Prostate gland (tissue), 2 donors: Measurements from ENCODE around the gene GGT6. TPM values are rescaled to one million over a fixed set of nuclear protein-coding genes. Genes with fewer than 3 reads are reported as not detected.

Source experiments
- DNase-seq: peaks from one replicate; pipeline ENCODE4 v3.0.0-alpha.2; 2019; ENCODE audit warnings: low spot score
- H3K27ac ChIP-seq, 2 donors: fragments of 200-600 bp; sonication (generic); 2 replicates each; pipeline ENCODE4 v1.5.1; 2017 to 2019
- H3K27me3 ChIP-seq: fragments of 200-600 bp; sonication (generic); replicated peaks from 2 replicates; pipeline ENCODE4 v1.5.1; 2019; ENCODE audit not compliant: insufficient read depth
- H3K36me3 ChIP-seq, 2 donors: fragments of 200-600 bp; sonication (generic); 1 replicate in 1 of 2; 2 replicates in 1 of 2; pipeline versions ENCODE4 v1.5.1 to v1.8.1; 2017 to 2019
- H3K4me1 ChIP-seq: fragments of 200-600 bp; sonication (generic); replicated peaks from 2 replicates; pipeline ENCODE4 v1.5.1; 2019
- H3K4me3 ChIP-seq, 2 donors: fragments of 200-600 bp; sonication (generic); 2 replicates each; pipeline ENCODE4 v1.5.1; 2017 to 2019
- H3K9me3 ChIP-seq: fragments of 200-600 bp; sonication (generic); 2 replicates; pipeline ENCODE4 v1.5.1; 2017
- POLR2A ChIP-seq: fragments of 450-650 bp; IDR thresholded peaks from one replicate; pipeline ENCODE4 v1.6.1; 2016; ENCODE audit warnings: antibody characterized with exemption, mild to moderate bottlenecking
- POLR2AphosphoS5 ChIP-seq: sonication (generic); formaldehyde crosslinking; IDR thresholded peaks from one replicate; pipeline ENCODE4 v1.6.1; 2017; ENCODE audit warnings: antibody characterized with exemption
- WGBS: methylation state at CpG from one replicate; pipeline ENCODE4 v1.1.5; 2018; 5-methylcytosine and 5-hydroxymethylcytosine counted together
- intact Hi-C: fragments of 100-400 bp; cut with DNase I; formaldehyde crosslinking; loops from one replicate; pipeline ENCODE4 v1.14.2; 2022
- total RNA-seq, 2 donors: library from RNA; depleted of rRNA; stranded (reverse); fragments of >200 nt; gene quantifications; one replicate each; pipeline ENCODE4 v1.1.0, GENCODE V29; 2016
- TF ChIP-seq, protein P1 (sequence below), 4 experiments: fragments of 200-600 bp in 2 of 4; fragments of 450-650 bp in 2 of 4; sonication (generic) in 2 of 4; IDR thresholded peaks; 1 replicate in 3 of 4; 2 replicates in 1 of 4; pipeline ENCODE4 v1.5.1; 2016 to 2019; ENCODE audit warnings: antibody characterized with exemption in 4 of 4, mild to moderate bottlenecking in 2 of 4, moderate library complexity in 2 of 4

GGT6 gene
- total RNA-seq, 2 donors from 2014 or later = 23.5 to 35.6 TPM

DNA sequence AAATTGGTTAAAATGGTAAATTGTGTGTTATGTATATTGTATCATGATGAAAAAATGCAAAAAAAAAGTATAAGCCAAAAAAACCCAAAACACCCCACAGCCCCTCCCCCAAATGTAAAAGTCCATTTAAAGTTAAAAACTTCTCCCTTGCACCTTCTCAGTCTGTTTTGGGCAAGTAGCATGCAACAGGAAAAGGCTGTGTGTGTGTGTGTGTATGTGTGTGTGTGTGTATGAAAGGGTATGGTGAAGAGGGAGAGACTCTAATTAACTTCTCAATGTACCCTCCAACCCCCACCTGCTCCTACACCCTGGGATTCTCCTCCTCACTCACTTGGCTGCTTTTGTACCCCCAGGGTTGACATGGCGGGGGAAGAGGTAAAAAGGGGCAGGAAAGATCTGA, 9.2 kb upstream of the GGT6 start:
- no peak overlapping the region for H3K4me3 ChIP-seq
- DNase-seq = no peak
- no peak overlapping the region for H3K27ac ChIP-seq
- no peaks in the 10 kb centered on the region for H3K36me3 ChIP-seq
- no peaks in the 10 kb centered on the region for H3K27me3 ChIP-seq
- 37% methylated on average over 1 of the region's 1 CpG for WGBS
- no peaks in the 10 kb centered on the region for H3K4me1 ChIP-seq
- intact Hi-C loops = loop anchor here (10.0 kb wide), 1 partner anchor 145 kb away; no protein-coding TSS in a partner anchor
- no peaks in the 10 kb centered on the region for H3K9me3 ChIP-seq
- TF ChIP-seq POLR2AphosphoS5 (no peak), POLR2A (no peak)
- TF ChIP-seq, protein P1, sequence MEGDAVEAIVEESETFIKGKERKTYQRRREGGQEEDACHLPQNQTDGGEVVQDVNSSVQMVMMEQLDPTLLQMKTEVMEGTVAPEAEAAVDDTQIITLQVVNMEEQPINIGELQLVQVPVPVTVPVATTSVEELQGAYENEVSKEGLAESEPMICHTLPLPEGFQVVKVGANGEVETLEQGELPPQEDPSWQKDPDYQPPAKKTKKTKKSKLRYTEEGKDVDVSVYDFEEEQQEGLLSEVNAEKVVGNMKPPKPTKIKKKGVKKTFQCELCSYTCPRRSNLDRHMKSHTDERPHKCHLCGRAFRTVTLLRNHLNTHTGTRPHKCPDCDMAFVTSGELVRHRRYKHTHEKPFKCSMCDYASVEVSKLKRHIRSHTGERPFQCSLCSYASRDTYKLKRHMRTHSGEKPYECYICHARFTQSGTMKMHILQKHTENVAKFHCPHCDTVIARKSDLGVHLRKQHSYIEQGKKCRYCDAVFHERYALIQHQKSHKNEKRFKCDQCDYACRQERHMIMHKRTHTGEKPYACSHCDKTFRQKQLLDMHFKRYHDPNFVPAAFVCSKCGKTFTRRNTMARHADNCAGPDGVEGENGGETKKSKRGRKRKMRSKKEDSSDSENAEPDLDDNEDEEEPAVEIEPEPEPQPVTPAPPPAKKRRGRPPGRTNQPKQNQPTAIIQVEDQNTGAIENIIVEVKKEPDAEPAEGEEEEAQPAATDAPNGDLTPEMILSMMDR (IDR thresholded peaks at IDR 0.05) = no peak

DNA sequence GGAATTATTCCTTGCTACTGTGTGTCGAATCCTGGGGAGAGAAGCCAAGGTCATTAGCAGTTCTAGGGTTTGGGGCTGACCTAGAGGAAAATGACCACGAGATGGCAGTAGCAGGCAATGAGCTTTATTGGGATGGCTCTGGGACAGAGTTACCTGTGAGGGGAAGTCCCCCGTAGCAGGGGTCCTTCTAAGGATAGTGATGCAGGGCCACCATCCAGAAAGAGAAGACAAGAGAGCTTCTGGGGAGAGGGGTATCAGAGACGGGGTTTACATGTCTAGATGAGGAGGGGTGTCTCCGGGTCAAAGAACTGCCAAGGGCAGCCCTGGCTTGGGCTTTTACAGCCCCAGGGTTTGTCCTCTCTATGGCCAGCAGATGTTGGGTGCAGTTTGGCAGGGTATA, 6.4 kb upstream of the GGT6 start:
- WGBS = 23% methylated on average over 5 of the region's 5 CpGs
- Histone ChIP-seq H3K36me3 (no peaks in the 10 kb centered on the region), H3K4me1 (no peaks in the 10 kb centered on the region), H3K27me3 (no peaks in the 10 kb centered on the region), H3K27ac (no peak overlapping the region), H3K4me3 (no peak overlapping the region), H3K9me3 (no peaks in the 10 kb centered on the region)
- intact Hi-C loops = loop anchor here (1.0 to 10.0 kb wide), 2 partner anchors 59 to 142 kb away; no protein-coding TSS in a partner anchor
- TF ChIP-seq POLR2AphosphoS5 = no peak
- TF ChIP-seq, protein P1 (IDR thresholded peaks at IDR 0.05) = peak; percentile 31 to 67 (median 63)
- DNase-seq = peak; percentile 43

DNA sequence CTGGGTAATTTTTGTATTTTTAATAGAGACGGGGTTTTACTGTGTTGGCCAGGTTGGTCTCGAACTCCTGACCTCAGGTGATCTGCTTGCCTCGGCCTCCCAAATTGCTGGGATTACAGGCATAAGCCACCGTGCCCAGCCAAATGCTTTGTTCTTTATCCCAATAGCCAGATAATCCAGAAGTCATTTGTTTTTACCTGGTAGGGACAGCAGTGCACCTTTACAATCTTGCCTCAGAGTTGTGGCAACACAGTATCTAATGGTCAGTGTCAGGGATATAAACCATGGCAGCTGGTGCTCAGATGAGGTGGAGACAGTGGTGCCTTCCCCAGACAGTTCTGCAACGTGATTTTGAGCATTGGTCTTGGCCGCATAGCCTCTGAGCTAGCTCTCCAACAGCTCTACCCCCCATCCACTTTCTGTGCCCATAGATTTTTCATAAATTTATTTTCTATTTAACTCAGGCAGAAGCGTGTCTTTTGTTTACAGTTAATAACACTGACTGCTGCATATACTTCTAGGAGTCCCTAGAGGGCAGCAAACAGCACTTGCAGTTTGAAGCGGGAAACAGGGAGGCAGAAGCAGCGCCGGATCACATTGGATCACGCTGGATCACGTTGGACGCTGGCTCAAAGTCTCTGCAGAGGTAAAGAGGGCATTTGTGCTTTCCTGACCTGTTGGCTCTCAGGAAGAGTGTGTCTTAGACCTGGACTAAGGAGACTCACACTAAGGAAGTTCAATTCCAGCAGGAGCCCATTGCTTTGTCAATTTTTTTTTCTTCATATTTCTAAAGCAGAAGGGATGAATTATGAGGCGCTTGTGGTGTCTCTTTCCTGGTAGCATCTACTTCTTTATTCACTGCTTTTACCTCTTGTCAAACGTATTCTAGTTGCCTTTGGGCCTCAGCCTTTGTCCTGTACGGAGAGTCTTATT, 5.1 kb upstream of the GGT6 start:
- WGBS = 32% methylated on average over 16 of the region's 16 CpGs
- H3K27ac ChIP-seq = no peak overlapping the region
- H3K36me3 ChIP-seq = no peaks in the 10 kb centered on the region
- H3K4me1 ChIP-seq = no peaks in the 10 kb centered on the region
- intact Hi-C loops = loop anchor here (10.0 kb wide), 1 partner anchor 141 kb away; no protein-coding TSS in a partner anchor
- peak; percentile 51 for DNase-seq
- TF ChIP-seq POLR2AphosphoS5 = peak; percentile 35
- no peak for TF ChIP-seq POLR2A
- TF ChIP-seq, protein P1 (IDR thresholded peaks at IDR 0.05) = peak; percentile 38 to 76 (median 52)
- H3K9me3 ChIP-seq = no peaks in the 10 kb centered on the region
- H3K27me3 ChIP-seq = no peaks in the 10 kb centered on the region
- H3K4me3 ChIP-seq = no peak overlapping the region

DNA sequence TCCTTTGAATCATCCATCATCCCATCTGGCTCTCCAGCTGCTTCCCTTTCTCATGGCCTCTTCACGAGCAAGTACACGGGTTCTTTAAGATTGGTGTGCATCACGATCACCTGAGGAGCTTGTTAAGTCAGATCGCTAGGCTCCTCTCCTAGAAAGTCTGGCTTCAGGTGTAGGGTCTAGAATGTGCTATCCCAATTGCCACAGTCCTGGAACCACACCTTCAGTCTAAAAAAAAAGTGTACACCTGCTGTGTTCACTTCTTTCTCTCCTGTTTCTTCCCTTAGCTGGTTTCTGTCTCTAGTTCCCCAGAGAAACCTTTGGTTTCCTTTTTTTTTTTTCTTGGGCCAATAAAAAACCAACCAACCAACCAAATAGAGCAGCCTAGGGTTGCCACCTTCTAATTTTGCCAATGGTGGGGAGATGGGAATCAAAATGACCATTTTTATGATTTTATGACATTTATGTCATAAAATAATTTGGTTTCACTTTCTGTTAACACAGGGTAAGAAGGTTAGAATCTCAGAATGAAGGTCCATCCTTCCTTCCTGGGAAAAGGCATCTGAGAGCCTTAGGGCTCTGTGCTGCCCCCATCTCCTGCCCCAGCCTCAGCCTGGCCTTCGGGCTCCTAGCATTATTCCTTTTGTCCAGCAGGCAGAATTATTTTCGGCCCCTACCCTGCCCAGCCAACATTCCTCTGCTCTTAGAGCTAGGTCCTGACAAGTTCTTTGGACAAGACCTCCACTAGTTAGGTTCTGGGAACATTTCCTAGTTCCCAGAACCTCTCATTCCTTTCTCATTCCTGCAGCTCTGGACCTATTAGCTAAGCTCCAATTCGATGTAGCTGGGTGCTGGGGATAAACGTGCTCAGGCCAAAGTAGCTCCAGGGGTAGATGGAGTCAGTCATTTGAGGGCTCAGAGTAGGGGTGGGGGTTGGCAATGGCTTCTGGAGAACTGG, 1.9 kb upstream of the GGT6 start:
- H3K27me3 ChIP-seq = no peaks in the 10 kb centered on the region
- no peak overlapping the region for H3K4me3 ChIP-seq
- no peaks in the 10 kb centered on the region for H3K36me3 ChIP-seq
- H3K27ac ChIP-seq = peak overlapping the region in 1 of 2 donors; percentile 43
- TF ChIP-seq, protein P1 (IDR thresholded peaks at IDR 0.05) = peak in 1 of 4 experiments; percentile 14
- TF ChIP-seq POLR2AphosphoS5 (peak; percentile 28), POLR2A (no peak)
- H3K9me3 ChIP-seq = no peaks in the 10 kb centered on the region
- DNase-seq = no peak
- H3K4me1 ChIP-seq = no peaks in the 10 kb centered on the region
- intact Hi-C loops = loop anchor here (10.0 kb wide), 1 partner anchor 137 kb away; no protein-coding TSS in a partner anchor
- WGBS = 44% methylated on average over 8 of the region's 8 CpGs
